Trophoblast cell (in vitro differentiated cells and primary cell): ENCODE measurements around the gene DNAH3.
A peak's percentile ranks its signal among the peaks of the same experiment; 100 is the strongest.
"Not testable (repeated sequence)": the region's sequence is repeated elsewhere in the genome, so short reads cannot be mapped to it uniquely, and the experiment has no call there.

Experiments
- DNase-seq, 2 donors: peaks; one replicate each; pipeline ENCODE4 v3.0.0-alpha.2; 2016
- H2AFZ ChIP-seq: 2 replicates; pipeline ENCODE4 v1.6.1; 2013; ENCODE audit warnings: low read length, moderate library complexity, mild to moderate bottlenecking; ENCODE audit not compliant: insufficient read depth, poor library complexity
- H2AK5ac ChIP-seq: 2 replicates; pipeline ENCODE4 v1.6.1; 2013; ENCODE audit warnings: mild to moderate bottlenecking, low read length
- H2BK120ac ChIP-seq: 2 replicates; pipeline ENCODE4 v1.6.1; 2013; ENCODE audit warnings: low read length, mild to moderate bottlenecking, moderate library complexity; ENCODE audit not compliant: insufficient read depth, poor library complexity
- H2BK12ac ChIP-seq: 2 replicates; pipeline ENCODE4 v1.6.1; 2013; ENCODE audit warnings: mild to moderate bottlenecking, low read length, moderate library complexity
- H2BK5ac ChIP-seq: 2 replicates; pipeline ENCODE4 v1.6.1; 2013; ENCODE audit warnings: low read length, low read depth, moderate library complexity, mild to moderate bottlenecking; ENCODE audit not compliant: poor library complexity
- H3K14ac ChIP-seq: 2 replicates; pipeline ENCODE4 v1.6.1; 2013; ENCODE audit warnings: mild to moderate bottlenecking, low read length
- H3K18ac ChIP-seq: 2 replicates; pipeline ENCODE4 v1.6.1; 2013; ENCODE audit warnings: mild to moderate bottlenecking, low read length
- H3K23ac ChIP-seq: 2 replicates; pipeline ENCODE4 v1.6.1; 2013; ENCODE audit warnings: low read length
- H3K27ac ChIP-seq: 2 replicates; pipeline ENCODE4 v1.5.1; 2013; ENCODE audit warnings: low read depth, mild to moderate bottlenecking, inconsistent platforms, low read length, moderate library complexity
- H3K27me3 ChIP-seq: 2 replicates; pipeline ENCODE4 v1.6.1; 2013; ENCODE audit warnings: inconsistent platforms, mild to moderate bottlenecking, low read length, moderate library complexity; ENCODE audit not compliant: insufficient read depth
- H3K36me3 ChIP-seq, 2 experiments: 1 replicate in 1 of 2; 2 replicates in 1 of 2; pipeline ENCODE4 v1.6.1; 2013; ENCODE audit warnings: low read length in 2 of 2, mild to moderate bottlenecking in 2 of 2, moderate library complexity in 1 of 2; ENCODE audit not compliant: insufficient read depth in 2 of 2, control insufficient read depth in 1 of 2
- H3K4ac ChIP-seq: 2 replicates; pipeline ENCODE4 v1.6.1; 2013; ENCODE audit warnings: low read depth, mild to moderate bottlenecking, low read length, moderate library complexity
- H3K4me1 ChIP-seq, 2 experiments: 1 replicate in 1 of 2; 2 replicates in 1 of 2; pipeline ENCODE4 v1.6.1; 2013; ENCODE audit warnings: low read length in 2 of 2, mild to moderate bottlenecking in 2 of 2, moderate library complexity in 1 of 2; ENCODE audit not compliant: insufficient read depth in 2 of 2, control insufficient read depth in 1 of 2
- H3K4me2 ChIP-seq: 2 replicates; pipeline ENCODE4 v1.6.1; 2013; ENCODE audit warnings: inconsistent platforms, mild to moderate bottlenecking, low read length, moderate library complexity
- H3K4me3 ChIP-seq: 2 replicates; pipeline ENCODE4 v1.5.1; 2013; ENCODE audit warnings: mild to moderate bottlenecking, low read depth, low read length, inconsistent platforms
- H3K79me1 ChIP-seq: one replicate; pipeline ENCODE4 v1.6.1; 2013; ENCODE audit warnings: low read length
- H3K79me2 ChIP-seq: 2 replicates; pipeline ENCODE4 v1.6.1; 2013; ENCODE audit warnings: low read length, mild to moderate bottlenecking; ENCODE audit not compliant: control insufficient read depth, insufficient read depth, poor library complexity
- H3K9ac ChIP-seq: 2 replicates; pipeline ENCODE4 v1.6.1; 2013; ENCODE audit warnings: mild to moderate bottlenecking, low read length
- H3K9me3 ChIP-seq: 2 replicates; pipeline ENCODE4 v1.6.1; 2013; ENCODE audit warnings: low read depth, mild to moderate bottlenecking, control low read depth, inconsistent platforms, low read length; ENCODE audit not compliant: insufficient read depth
- H4K12ac ChIP-seq: 2 replicates; pipeline ENCODE4 v1.6.1; 2013; ENCODE audit warnings: low read depth, mild to moderate bottlenecking, low read length, moderate library complexity
- H4K8ac ChIP-seq: 2 replicates; pipeline ENCODE4 v1.6.1; 2013; ENCODE audit warnings: low read depth, mild to moderate bottlenecking, low read length, moderate library complexity
- H4K91ac ChIP-seq: one replicate; pipeline ENCODE4 v1.6.1; 2013; ENCODE audit warnings: low read depth, mild to moderate bottlenecking, low read length, moderate library complexity
- WGBS: extraction: QIAGEN DNeasy Blood & Tissue Kit; methylation state at CpG from one replicate; pipeline ENCODE4 v1.1.7; 2013; ENCODE audit warnings: missing lambda C conversion rate; ENCODE audit not compliant: insufficient read length, insufficient coverage; ENCODE audit errors: extremely low coverage; 5-methylcytosine and 5-hydroxymethylcytosine counted together

Gene DNAH3

GRCh38 chr16:20933589-20933988 is 217.1 kb downstream of the DNAH3 start:
- H4K91ac ChIP-seq: no peak overlapping the region
- H3K79me1 ChIP-seq: no peaks in the 10 kb centered on the region
- no peak overlapping the region for H3K4ac ChIP-seq
- no peak overlapping the region for H3K27ac ChIP-seq
- no peak overlapping the region for H2AFZ ChIP-seq
- no peaks in the 10 kb centered on the region for H3K27me3 ChIP-seq
- H3K4me1 ChIP-seq: peaks cover 4 to 9% of the 10 kb centered on the region in 2 experiments
- H4K8ac ChIP-seq: no peak overlapping the region
- no peak overlapping the region for H2BK5ac ChIP-seq
- no peak overlapping the region for H2BK12ac ChIP-seq
- no peak overlapping the region for H3K14ac ChIP-seq
- no peak overlapping the region for H3K4me2 ChIP-seq
- H3K9me3 ChIP-seq: no peaks in the 10 kb centered on the region
- H3K9ac ChIP-seq: no peak overlapping the region
- no peaks in the 10 kb centered on the region for H3K79me2 ChIP-seq
- no peaks in the 10 kb centered on the region for H3K36me3 ChIP-seq
- DNase-seq: no peak
- no peak overlapping the region for H2AK5ac ChIP-seq
- no peak overlapping the region for H2BK120ac ChIP-seq
- H3K23ac ChIP-seq: no peak overlapping the region
- no peak overlapping the region for H3K4me3 ChIP-seq
- H3K18ac ChIP-seq: no peak overlapping the region
- no peak overlapping the region for H4K12ac ChIP-seq

GRCh38 chr16:20931066-20931600 is 219.5 kb downstream of the DNAH3 start:
- no peak overlapping the region for H2BK120ac ChIP-seq
- H2AFZ ChIP-seq: no peak overlapping the region
- peak overlapping the region; percentile 10 for H3K27ac ChIP-seq
- H2AK5ac ChIP-seq: no peak overlapping the region
- no peak overlapping the region for H3K18ac ChIP-seq
- H3K14ac ChIP-seq: no peak overlapping the region
- no peak overlapping the region for H4K91ac ChIP-seq
- no peak overlapping the region for H3K4ac ChIP-seq
- H4K8ac ChIP-seq: no peak overlapping the region
- no peak overlapping the region for H3K9ac ChIP-seq
- peaks cover 4 to 9% of the 10 kb centered on the region in 2 experiments for H3K4me1 ChIP-seq
- H3K27me3 ChIP-seq: no peaks in the 10 kb centered on the region
- no peaks in the 10 kb centered on the region for H3K79me1 ChIP-seq
- no peaks in the 10 kb centered on the region for H3K9me3 ChIP-seq
- no CpG with 5 or more reads among the region's 5 CpGs for WGBS
- H3K4me2 ChIP-seq: peak overlapping the region; percentile 4
- no peak overlapping the region for H3K4me3 ChIP-seq
- H2BK5ac ChIP-seq: no peak overlapping the region
- no peaks in the 10 kb centered on the region for H3K36me3 ChIP-seq
- H3K79me2 ChIP-seq: no peaks in the 10 kb centered on the region
- no peak overlapping the region for H2BK12ac ChIP-seq
- H3K23ac ChIP-seq: no peak overlapping the region
- DNase-seq: peak; percentile 35 to 73
- H4K12ac ChIP-seq: no peak overlapping the region

- WGBS: no CpG with 5 or more reads among the region's 1 CpG
- no peak overlapping the region for H3K4me2 ChIP-seq
- H3K79me2 ChIP-seq: no peaks in the 10 kb centered on the region
- no peaks in the 10 kb centered on the region for H3K79me1 ChIP-seq
- no peak overlapping the region for H3K4ac ChIP-seq
- no peak overlapping the region for H3K18ac ChIP-seq
- no peak overlapping the region for H3K23ac ChIP-seq
- no peaks in the 10 kb centered on the region for H3K27me3 ChIP-seq
- H4K12ac ChIP-seq: no peak overlapping the region
- no peak overlapping the region for H4K91ac ChIP-seq
- H3K4me3 ChIP-seq: no peak overlapping the region
- H3K14ac ChIP-seq: no peak overlapping the region
- H2BK120ac ChIP-seq: no peak overlapping the region
- H4K8ac ChIP-seq: no peak overlapping the region
- DNase-seq: no peak
- no peaks in the 10 kb centered on the region for H3K36me3 ChIP-seq
- peaks cover 4 to 9% of the 10 kb centered on the region in 2 experiments for H3K4me1 ChIP-seq
- H2AK5ac ChIP-seq: no peak overlapping the region
- peak overlapping the region; percentile 62 for H2BK5ac ChIP-seq
- no peak overlapping the region for H3K27ac ChIP-seq
- no peaks in the 10 kb centered on the region for H3K9me3 ChIP-seq
- H3K9ac ChIP-seq: no peak overlapping the region
- H2BK12ac ChIP-seq: no peak overlapping the region
- no peak overlapping the region for H2AFZ ChIP-seq
Measured at GRCh38 chr16:20930365-20930690, 220.3 kb downstream of the DNAH3 start.

- H4K12ac ChIP-seq, H2AFZ ChIP-seq, H3K9me3 ChIP-seq, H3K4me3 ChIP-seq, H3K27ac ChIP-seq, H3K9ac ChIP-seq, H3K79me2 ChIP-seq, H4K8ac ChIP-seq, H2BK12ac ChIP-seq, H4K91ac ChIP-seq, H3K36me3 ChIP-seq, H3K23ac ChIP-seq, H2BK5ac ChIP-seq, DNase-seq, H3K4me2 ChIP-seq, H3K27me3 ChIP-seq, H2AK5ac ChIP-seq, H3K4ac ChIP-seq, H2BK120ac ChIP-seq, H3K14ac ChIP-seq, H3K18ac ChIP-seq, H3K79me1 ChIP-seq, H3K4me1 ChIP-seq: not testable (repeated sequence)
- no CpG with 5 or more reads among the region's 10 CpGs for WGBS
Measured at GRCh38 chr16:20929676-20930364, 220.8 kb downstream of the DNAH3 start.
